Esophagus squamous epithelium (tissue), 5 donors: ENCODE results near the gene EMD. TPM values are rescaled to one million over a fixed set of nuclear protein-coding genes. Genes with fewer than 3 reads are reported as not detected.

Source experiments
- DNase-seq: peaks from one replicate; lab custom pipeline; 2025; lab: John Stamatoyannopoulos, UW
- H3K27ac ChIP-seq, 4 donors: fragments of 200-600 bp; sonication (generic); one replicate each; pipeline ENCODE4 v1.5.1; 2016 to 2019; ENCODE audit warnings: mild to moderate bottlenecking in 1 of 4
- H3K27me3 ChIP-seq, 4 donors: fragments of 200-600 bp; sonication (generic); 1 replicate in 3 of 4; 2 replicates in 1 of 4; pipeline versions ENCODE4 v1.5.1 to v1.6.0; 2017 to 2021; ENCODE audit warnings: antibody characterized with exemption in 1 of 4
- H3K36me3 ChIP-seq, 3 donors: fragments of 200-600 bp; sonication (generic); one replicate each; pipeline ENCODE4 v1.5.1; 2016 to 2019
- H3K4me1 ChIP-seq, 3 donors: fragments of 200-600 bp; sonication (generic); one replicate each; pipeline ENCODE4 v1.5.1; 2017 to 2019
- H3K4me3 ChIP-seq, 4 donors: fragments of 200-600 bp; sonication (generic); 1 replicate in 3 of 4; 2 replicates in 1 of 4; pipeline ENCODE4 v1.5.1; 2016 to 2019; ENCODE audit warnings: mild to moderate bottlenecking in 2 of 4, moderate library complexity in 1 of 4
- H3K9me3 ChIP-seq, 3 donors: fragments of 200-600 bp; sonication (generic); one replicate each; pipeline ENCODE4 v1.5.1; 2016 to 2019
- CTCF ChIP-seq, 6 experiments: fragments of 450-650 bp in 4 of 6; fragments of 200-600 bp in 2 of 6; sonication (generic) in 2 of 6; IDR thresholded peaks; one replicate each; pipeline ENCODE4 v1.5.1; 2016 to 2019; ENCODE audit warnings: antibody characterized with exemption in 6 of 6, mild to moderate bottlenecking in 4 of 6, moderate library complexity in 4 of 6
- POLR2A ChIP-seq, 4 donors: fragments of 450-650 bp; IDR thresholded peaks; one replicate each; pipeline ENCODE4 v1.6.1; 2017; ENCODE audit warnings: antibody characterized with exemption in 4 of 4, mild to moderate bottlenecking in 4 of 4, moderate library complexity in 3 of 4
- WGBS, 2 donors: methylation state at CpG; one replicate each; pipeline ENCODE4 v1.1.5; 2018; 5-methylcytosine and 5-hydroxymethylcytosine counted together
- intact Hi-C: fragments of 100-400 bp; cut with DNase I; formaldehyde crosslinking; loops from one replicate; pipeline ENCODE4 v1.15.0; 2022
- total RNA-seq, 4 donors: library from RNA; depleted of rRNA; stranded (reverse); fragments of >200 nt; gene quantifications; one replicate each; pipeline ENCODE4 v1.1.0, GENCODE V29; 2016
- donor health status: DM: yes; HTN: yes; CAD: no.

Gene EMD
- total RNA-seq, 4 donors from 2014 or later: 12.7 to 50.1 (median 40.2) TPM

DNA sequence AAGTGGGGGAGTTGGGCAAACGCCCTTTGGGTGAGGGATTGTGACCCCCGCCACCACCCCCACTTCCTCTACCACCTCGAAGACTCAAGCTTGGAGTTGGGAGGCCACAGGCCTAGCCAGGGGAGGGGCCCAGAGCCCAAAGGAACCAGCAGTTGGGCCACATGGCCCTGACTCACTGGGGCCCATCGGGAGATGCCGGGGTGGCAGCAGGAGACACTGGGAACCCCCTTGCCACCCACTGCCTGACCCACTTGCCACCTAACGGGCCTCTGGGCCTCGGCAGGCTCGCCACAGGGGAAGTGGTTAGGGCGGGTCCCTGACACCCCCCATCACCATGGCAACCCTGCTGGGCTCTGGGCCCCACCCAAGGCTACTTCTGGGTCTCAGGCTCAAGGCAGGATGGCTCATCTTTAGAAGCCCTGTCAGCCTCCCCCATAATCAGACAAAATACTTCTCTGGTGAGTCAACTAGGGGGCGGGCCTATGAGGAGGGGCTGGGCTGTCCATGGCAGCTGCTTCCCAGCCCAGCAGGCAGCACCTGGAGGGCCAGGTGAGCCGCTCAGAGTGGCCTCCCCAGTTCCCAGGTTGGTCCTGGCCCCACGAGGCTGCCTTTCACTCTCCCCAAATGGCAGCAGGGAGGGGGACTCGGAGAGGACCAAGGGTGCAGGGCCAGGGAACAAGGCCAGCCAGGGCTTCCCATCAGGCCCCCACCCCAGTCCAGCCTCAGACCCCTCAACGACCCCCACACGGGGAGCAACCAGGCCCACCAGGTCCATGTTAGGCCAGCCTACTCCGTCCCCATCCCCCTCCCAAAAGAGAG, 10.3 kb upstream of the EMD start:
- H3K4me1 ChIP-seq: peaks cover 15 to 85% (median 23%) of the 10 kb centered on the region in 3 donors
- H3K4me3 ChIP-seq: peak overlapping the region; percentile 55 to 76 (median 70)
- intact Hi-C loops: no loop called here
- H3K9me3 ChIP-seq: no peaks in the 10 kb centered on the region
- 30% methylated on average over 4 of the region's 16 CpGs; no CpG with 5 or more reads in 1 of the 2 donors for WGBS, 2 donors
- H3K27me3 ChIP-seq: no peaks in the 10 kb centered on the region
- TF ChIP-seq POLR2A (IDR thresholded peaks at IDR 0.05): peak in 2 of 4 donors; percentile 27 to 53
- TF ChIP-seq CTCF (IDR thresholded peaks at IDR 0.05): no peak
- peaks cover 19 to 39% (median 21%) of the 10 kb centered on the region in 3 donors for H3K36me3 ChIP-seq
- DNase-seq: peak; percentile 51
- H3K27ac ChIP-seq: peak overlapping the region; percentile 84 to 99 (median 96)

DNA sequence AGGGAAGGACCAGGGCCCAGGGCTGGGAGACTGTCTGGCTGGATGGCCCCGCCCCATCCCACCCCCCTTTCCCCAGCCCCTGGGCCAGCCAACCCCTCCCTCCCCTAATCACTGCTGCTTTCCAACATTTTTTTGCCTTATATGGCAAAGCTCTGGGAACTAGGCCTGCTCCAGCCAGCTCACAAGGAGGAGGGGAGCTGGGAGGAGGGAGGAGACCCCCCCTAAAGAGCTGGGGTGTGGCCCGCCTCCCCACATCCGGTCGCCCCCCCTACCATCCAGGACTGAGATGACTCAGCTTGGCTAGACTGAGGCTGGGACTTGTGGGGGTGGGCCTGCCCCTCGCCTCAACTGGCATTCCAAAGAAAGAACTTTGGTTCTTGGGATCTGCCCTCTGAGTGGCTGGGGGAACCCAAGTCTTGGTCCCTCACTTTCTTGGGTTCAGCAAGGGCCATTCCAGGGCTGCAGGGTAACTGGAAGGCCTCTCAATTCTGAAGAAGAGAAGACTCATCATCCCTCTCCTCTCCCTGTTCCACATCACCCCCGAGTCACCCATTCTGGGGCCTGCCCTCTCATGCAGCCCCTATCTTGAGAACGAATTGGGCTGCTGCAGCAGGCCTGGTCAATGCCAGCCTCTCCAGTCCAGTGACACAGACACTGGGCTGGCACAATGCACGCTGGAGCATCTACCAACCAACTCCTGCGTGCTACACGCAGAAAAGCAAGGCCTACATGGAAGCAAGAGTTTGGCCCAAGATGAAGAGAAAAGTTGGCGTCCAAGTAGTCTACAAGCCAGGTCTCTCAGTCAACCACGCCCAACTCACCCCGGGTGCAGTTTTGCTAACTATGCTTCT, 9.4 kb upstream of the EMD start:
- no peaks in the 10 kb centered on the region for H3K27me3 ChIP-seq
- H3K27ac ChIP-seq: peak overlapping the region; percentile 84 to 99 (median 96)
- peak overlapping the region; percentile 55 to 76 (median 70) for H3K4me3 ChIP-seq
- TF ChIP-seq CTCF (IDR thresholded peaks at IDR 0.05) (no peak), POLR2A (IDR thresholded peaks at IDR 0.05) (peak in 1 of 4 donors; percentile 46)
- 63% methylated on average over 6 of the region's 13 CpGs; no CpG with 5 or more reads in 1 of the 2 donors for WGBS, 2 donors
- peaks cover 11 to 31% (median 15%) of the 10 kb centered on the region in 3 donors for H3K36me3 ChIP-seq
- H3K4me1 ChIP-seq: peaks cover 15 to 92% (median 23%) of the 10 kb centered on the region in 3 donors
- DNase-seq: peak; percentile 19
- no peaks in the 10 kb centered on the region for H3K9me3 ChIP-seq
- intact Hi-C loops: no loop called here

GRCh38 chrX:154370300-154371016, 8.6 kb upstream of the EMD start:
- no peaks in the 10 kb centered on the region for H3K27me3 ChIP-seq
- peak overlapping the region; percentile 55 to 76 (median 70) for H3K4me3 ChIP-seq
- peaks cover 15 to 92% (median 23%) of the 10 kb centered on the region in 3 donors for H3K4me1 ChIP-seq
- H3K9me3 ChIP-seq: no peaks in the 10 kb centered on the region
- no peak for DNase-seq
- intact Hi-C loops: no loop called here
- TF ChIP-seq CTCF (IDR thresholded peaks at IDR 0.05) (no peak), POLR2A (IDR thresholded peaks at IDR 0.05) (no peak)
- H3K27ac ChIP-seq: peak overlapping the region; percentile 84 to 99 (median 96)
- peaks cover 9 to 23% (median 12%) of the 10 kb centered on the region in 3 donors for H3K36me3 ChIP-seq
- WGBS, 2 donors: no CpG with 5 or more reads among the region's 63 CpGs

GRCh38 chrX:154371017-154371788, 7.9 kb upstream of the EMD start:
- DNase-seq: peak; percentile 67
- Histone ChIP-seq H3K27me3 (no peaks in the 10 kb centered on the region), H3K9me3 (no peaks in the 10 kb centered on the region), H3K36me3 (peaks cover 2 to 15% (median 5%) of the 10 kb centered on the region in 3 donors), H3K27ac (peak overlapping the region; percentile 84 to 99 (median 96)), H3K4me1 (peaks cover 15 to 85% (median 23%) of the 10 kb centered on the region in 3 donors), H3K4me3 (peak overlapping the region; percentile 55 to 76 (median 70))
- TF ChIP-seq POLR2A (IDR thresholded peaks at IDR 0.05): peak in 3 of 4 donors; percentile 72 to 97 (median 95)
- no peak for TF ChIP-seq CTCF (IDR thresholded peaks at IDR 0.05)
- WGBS, 2 donors: 0% methylated on average over 6 of the region's 77 CpGs; no CpG with 5 or more reads in 1 of the 2 donors
- intact Hi-C loops: no loop called here
